Natural killer cell (primary cell): ENCODE measurements around the gene POLD1. TPM values are rescaled to one million over a fixed set of nuclear protein-coding genes. Genes with fewer than 3 reads are reported as not detected.
A peak's percentile ranks its signal among the peaks of the same experiment; 100 is the strongest.

Experiments
- ATAC-seq, 3 donors: fragments of 150-1000 bp in 2 of 3; fragments of 200-7000 bp in 1 of 3; cut with Tn5 transposase; 1 replicate in 1 of 3; 2 replicates in 2 of 3; pipeline ENCODE4 v1.10.0; 2021; ENCODE audit warnings: mild to moderate bottlenecking in 2 of 3, moderate library complexity in 2 of 3
- DNase-seq, 2 donors: peaks; one replicate each; pipeline versions ENCODE4 v3.0.0 to v3.0.0-alpha.2; 2013 to 2021; ENCODE audit warnings: mixed read lengths in 1 of 2
- H3K27ac ChIP-seq: one replicate; pipeline ENCODE4 v1.5.1; 2013; ENCODE audit warnings: mild to moderate bottlenecking, low read length
- H3K27me3 ChIP-seq: one replicate; pipeline ENCODE4 v1.6.1; 2013; ENCODE audit warnings: low read length; ENCODE audit not compliant: control insufficient read depth, insufficient read depth
- H3K36me3 ChIP-seq: one replicate; pipeline ENCODE4 v1.6.1; 2013; ENCODE audit warnings: low read length; ENCODE audit not compliant: control insufficient read depth, insufficient read depth
- H3K4me1 ChIP-seq: one replicate; pipeline ENCODE4 v1.6.1; 2013; ENCODE audit warnings: low read length; ENCODE audit not compliant: control insufficient read depth, insufficient read depth
- H3K4me3 ChIP-seq: one replicate; pipeline ENCODE4 v1.5.1; 2013; ENCODE audit warnings: low read length
- H3K9me3 ChIP-seq: one replicate; pipeline ENCODE4 v1.6.1; 2013; ENCODE audit warnings: low read length; ENCODE audit not compliant: control insufficient read depth, insufficient read depth
- H3K27ac Mint-ChIP-seq, 2 donors: one replicate each; pipeline ENCODE4 v1.8.0; 2022; ENCODE audit warnings: mild to moderate bottlenecking in 2 of 2, mixed read lengths in 2 of 2, moderate library complexity in 1 of 2
- H3K27me3 Mint-ChIP-seq, 2 donors: one replicate each; pipeline ENCODE4 v1.8.0; 2022; ENCODE audit warnings: low read depth in 2 of 2, mixed read lengths in 2 of 2
- H3K36me3 Mint-ChIP-seq: one replicate; pipeline ENCODE4 v1.8.0; 2022; ENCODE audit warnings: mixed read lengths
- H3K4me1 Mint-ChIP-seq, 2 donors: one replicate each; pipeline ENCODE4 v1.8.0; 2022; ENCODE audit warnings: mixed read lengths in 2 of 2
- H3K4me3 Mint-ChIP-seq: one replicate; pipeline ENCODE4 v1.8.0; 2022; ENCODE audit warnings: mild to moderate bottlenecking, moderate library complexity, mixed read lengths
- H3K9me3 Mint-ChIP-seq, 2 donors: one replicate each; pipeline ENCODE4 v1.8.0; 2022; ENCODE audit warnings: mixed read lengths in 2 of 2
- WGBS: methylation state at CpG from one replicate; pipeline ENCODE4 v1.1.7; 2013; ENCODE audit warnings: missing lambda C conversion rate; ENCODE audit not compliant: insufficient coverage; 5-methylcytosine and 5-hydroxymethylcytosine counted together
- intact Hi-C: fragments of 100-400 bp; cut with micrococcal nuclease; formaldehyde crosslinking; loops from one replicate; pipeline ENCODE4 v1.14.2; 2022
- total RNA-seq, 4 donors: library from RNA; stranded (reverse); fragments of 120-200 nt in 1 of 4; gene quantifications; one replicate each; pipeline versions ENCODE4 v1.2.3 to v1.2.4, GENCODE V29; 2013 to 2022
- TF ChIP-seq, protein P1 (sequence below): fragments of 200-600 bp; IDR thresholded peaks from one replicate; pipeline ENCODE4 v1.8.0; 2022; ENCODE audit warnings: antibody characterized with exemption

Gene POLD1
- total RNA-seq, 3 donors from 2014 or later (not counting 1 experiment from before 2014, with no cell fraction given) = 26.1 to 32.0 (median 30.2) TPM

DNA sequence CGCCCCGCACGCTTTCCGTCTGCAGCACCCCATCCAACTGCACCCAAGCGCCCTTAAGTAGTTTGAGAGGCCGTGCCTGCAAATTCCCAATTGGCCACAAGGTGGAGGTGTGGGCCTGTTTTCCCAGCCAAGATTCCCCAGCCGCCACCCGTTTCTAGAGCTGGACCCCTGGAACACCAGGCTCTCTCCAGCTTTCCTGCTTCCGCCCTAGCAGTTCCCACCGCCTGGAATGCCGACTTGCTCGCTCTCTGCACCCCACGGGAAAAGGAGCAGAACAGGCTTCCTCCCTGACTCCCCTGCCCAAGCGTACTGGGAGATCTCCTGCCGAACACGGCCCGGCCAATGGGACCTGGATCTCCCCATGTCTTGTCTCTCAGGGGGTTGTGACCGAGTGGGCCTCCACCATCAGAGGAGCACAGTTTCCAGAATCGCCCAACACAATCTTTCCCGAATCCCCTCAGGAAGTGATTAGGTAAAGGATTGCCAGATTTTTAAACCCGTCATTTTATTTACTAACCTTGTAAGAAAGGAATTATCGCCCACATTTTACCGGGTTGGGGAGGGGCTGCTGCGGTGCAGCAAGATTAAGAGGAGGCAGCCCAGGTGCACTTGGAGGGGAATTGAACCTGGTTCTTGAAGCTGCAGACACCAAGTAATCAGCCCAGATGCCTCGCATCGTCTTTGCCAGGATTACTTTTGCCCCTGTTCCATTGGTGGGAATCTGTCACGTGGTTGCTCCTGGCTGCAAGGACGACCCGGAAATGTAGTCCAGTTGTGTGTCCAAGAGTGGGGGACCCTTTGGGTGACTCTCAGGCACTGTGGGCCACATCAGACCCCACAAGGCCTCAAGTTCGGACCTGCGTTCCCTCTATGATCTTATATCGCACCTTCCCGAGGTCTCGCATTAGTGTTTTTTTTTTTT lies 15.2 kb upstream of the POLD1 start:
- TF ChIP-seq, protein P1, sequence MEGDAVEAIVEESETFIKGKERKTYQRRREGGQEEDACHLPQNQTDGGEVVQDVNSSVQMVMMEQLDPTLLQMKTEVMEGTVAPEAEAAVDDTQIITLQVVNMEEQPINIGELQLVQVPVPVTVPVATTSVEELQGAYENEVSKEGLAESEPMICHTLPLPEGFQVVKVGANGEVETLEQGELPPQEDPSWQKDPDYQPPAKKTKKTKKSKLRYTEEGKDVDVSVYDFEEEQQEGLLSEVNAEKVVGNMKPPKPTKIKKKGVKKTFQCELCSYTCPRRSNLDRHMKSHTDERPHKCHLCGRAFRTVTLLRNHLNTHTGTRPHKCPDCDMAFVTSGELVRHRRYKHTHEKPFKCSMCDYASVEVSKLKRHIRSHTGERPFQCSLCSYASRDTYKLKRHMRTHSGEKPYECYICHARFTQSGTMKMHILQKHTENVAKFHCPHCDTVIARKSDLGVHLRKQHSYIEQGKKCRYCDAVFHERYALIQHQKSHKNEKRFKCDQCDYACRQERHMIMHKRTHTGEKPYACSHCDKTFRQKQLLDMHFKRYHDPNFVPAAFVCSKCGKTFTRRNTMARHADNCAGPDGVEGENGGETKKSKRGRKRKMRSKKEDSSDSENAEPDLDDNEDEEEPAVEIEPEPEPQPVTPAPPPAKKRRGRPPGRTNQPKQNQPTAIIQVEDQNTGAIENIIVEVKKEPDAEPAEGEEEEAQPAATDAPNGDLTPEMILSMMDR = peak; percentile 68
- no peaks in the 10 kb centered on the region for H3K36me3 ChIP-seq
- DNase-seq (peak; percentile 75 to 91), ATAC-seq (peak; percentile 78 to 85 (median 79))
- WGBS = 11% methylated on average over 28 of the region's 34 CpGs
- Mint-ChIP-seq H3K4me1 (peaks cover 18 to 20% of the 10 kb centered on the region in 2 donors), H3K27me3 (no peaks in the 10 kb centered on the region), H3K36me3 (no peaks in the 10 kb centered on the region), H3K4me3 (peak overlapping the region; percentile 89), H3K9me3 (no peaks in the 10 kb centered on the region), H3K27ac (peak overlapping the region; percentile 77 to 88)
- peak overlapping the region; percentile 54 for H3K27ac ChIP-seq
- no peaks in the 10 kb centered on the region for H3K27me3 ChIP-seq
- peak overlapping the region; percentile 70 for H3K4me3 ChIP-seq
- H3K9me3 ChIP-seq = no peaks in the 10 kb centered on the region
- H3K4me1 ChIP-seq = peaks cover 36% of the 10 kb centered on the region
- intact Hi-C loops = loop anchor here (1.0 kb wide), 2 partner anchors 45 to 92 kb away; no protein-coding TSS in a partner anchor

DNA sequence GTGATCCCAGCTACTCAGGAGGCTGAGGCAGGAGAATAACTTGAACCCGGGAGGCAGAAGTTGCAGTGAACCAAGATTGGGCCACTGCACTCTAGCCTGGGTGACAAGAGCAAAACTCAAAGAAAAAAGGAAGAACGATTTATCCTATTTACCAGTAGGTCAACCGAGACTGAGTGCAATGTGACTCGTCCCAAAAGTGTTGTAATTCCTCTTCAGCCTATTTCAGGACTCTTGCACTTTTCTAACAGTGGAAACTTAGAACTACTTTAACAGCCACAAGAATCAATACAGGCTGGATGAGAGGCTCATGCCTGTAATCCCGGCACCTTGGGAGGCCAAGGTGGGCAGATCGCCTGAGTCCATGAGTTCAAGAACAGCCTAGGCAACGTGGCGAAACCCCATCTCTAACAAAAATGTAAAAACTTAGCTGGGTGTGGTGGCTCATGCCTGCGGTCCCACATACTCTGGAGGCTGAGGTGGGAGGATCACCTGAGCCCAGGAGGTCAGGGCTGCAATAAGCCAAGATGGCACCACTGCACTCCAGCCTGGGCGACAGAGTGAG lies 12.2 kb upstream of the POLD1 start:
- Mint-ChIP-seq H3K4me3 (no peak overlapping the region), H3K9me3 (no peaks in the 10 kb centered on the region), H3K36me3 (no peaks in the 10 kb centered on the region), H3K27me3 (no peaks in the 10 kb centered on the region), H3K4me1 (peaks cover 18 to 19% of the 10 kb centered on the region in 2 donors), H3K27ac (no peak overlapping the region)
- Histone ChIP-seq H3K36me3 (no peaks in the 10 kb centered on the region), H3K4me1 (peaks cover 24% of the 10 kb centered on the region), H3K27ac (no peak overlapping the region), H3K4me3 (no peak overlapping the region), H3K27me3 (no peaks in the 10 kb centered on the region), H3K9me3 (no peaks in the 10 kb centered on the region)
- no peak for DNase-seq
- TF ChIP-seq, protein P1 = no peak
- intact Hi-C loops = no loop called here
- no peak for ATAC-seq
- WGBS = 78% methylated on average over 7 of the region's 10 CpGs

DNA sequence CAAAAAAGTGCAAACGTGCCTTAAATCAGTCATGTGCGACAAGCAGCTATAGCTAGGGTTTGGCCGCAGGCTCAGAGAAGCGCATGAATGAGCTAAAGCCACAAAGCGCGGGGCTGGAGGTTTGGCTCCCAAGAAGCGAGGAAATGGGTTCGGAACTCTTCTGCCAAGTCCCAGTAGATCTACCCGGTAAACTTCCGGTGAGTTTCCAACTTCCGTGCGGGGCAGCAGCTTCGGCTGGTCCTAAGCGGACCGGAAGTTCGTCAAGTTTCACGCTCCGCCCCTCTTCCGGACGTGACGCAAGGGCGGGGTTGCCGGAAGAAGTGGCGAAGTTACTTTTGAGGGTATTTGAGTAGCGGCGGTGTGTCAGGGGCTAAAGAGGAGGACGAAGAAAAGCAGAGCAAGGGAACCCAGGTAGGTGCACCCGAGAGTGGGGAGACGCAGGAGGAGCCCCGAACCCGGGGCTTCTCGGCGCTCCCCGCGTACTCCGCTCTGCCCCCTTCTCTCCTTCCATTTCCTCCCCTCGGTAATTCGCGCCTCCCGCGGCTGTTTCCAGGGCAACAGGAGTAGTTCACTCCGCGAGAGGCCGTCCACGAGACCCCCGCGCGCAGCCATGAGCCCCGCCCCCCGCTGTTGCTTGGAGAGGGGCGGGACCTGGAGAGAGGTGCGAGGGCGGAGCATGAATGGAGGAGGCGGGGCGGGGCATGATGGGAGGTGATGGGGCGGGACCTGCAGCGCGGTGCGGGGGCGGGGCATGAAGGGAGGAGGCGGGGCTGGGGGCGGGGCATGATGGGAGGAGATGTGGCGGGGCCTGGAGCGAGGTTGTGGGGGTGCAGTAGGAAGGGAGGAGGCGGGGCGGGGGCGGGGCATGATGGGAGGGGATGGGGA lies 7.7 kb upstream of the POLD1 start, which contains the start of gene NR1H2:
Gene NR1H2 (plus strand): TSS at position 292 of the 885 bp plus-strand sequence. CDS start 1,149 bp downstream, outside the sequence.
- Mint-ChIP-seq H3K27ac (peak within 1 kb of the TSS; percentile 99 to 100), H3K9me3 (no peaks in the 10 kb centered on the region), H3K27me3 (no peaks in the 10 kb centered on the region), H3K4me3 (peak within 1 kb of the TSS; percentile 99), H3K4me1 (peaks cover 14 to 29% of the 10 kb centered on the region in 2 donors), H3K36me3 (no peaks in the 10 kb centered on the region)
- Histone ChIP-seq H3K4me1 (peaks cover 10% of the 10 kb centered on the region), H3K27ac (peak within 1 kb of the TSS; percentile 99), H3K9me3 (no peaks in the 10 kb centered on the region), H3K4me3 (peak within 1 kb of the TSS; percentile 96), H3K36me3 (peaks cover 40% of the 10 kb centered on the region), H3K27me3 (no peaks in the 10 kb centered on the region)
- ATAC-seq (peak; percentile 86 to 97 (median 90)), DNase-seq (peak; percentile 94 to 99)
- TF ChIP-seq, protein P1 = no peak
- WGBS = 1% methylated on average over 62 of the region's 67 CpGs
- intact Hi-C loops = loop anchor here (1.0 kb wide), 1 partner anchor 8 kb away; the partner anchor contains the start of gene POLD1
